GM19193 (cell line): ENCODE results near the gene SRSF7.

ENCODE experiments used
- POLR2A ChIP-seq: IDR thresholded peaks from 4 replicates; pipeline ENCODE4 v1.6.1; 2011; ENCODE audit not compliant: insufficient read depth, insufficient read length; ENCODE audit errors: extremely low read depth

Gene SRSF7

DNA sequence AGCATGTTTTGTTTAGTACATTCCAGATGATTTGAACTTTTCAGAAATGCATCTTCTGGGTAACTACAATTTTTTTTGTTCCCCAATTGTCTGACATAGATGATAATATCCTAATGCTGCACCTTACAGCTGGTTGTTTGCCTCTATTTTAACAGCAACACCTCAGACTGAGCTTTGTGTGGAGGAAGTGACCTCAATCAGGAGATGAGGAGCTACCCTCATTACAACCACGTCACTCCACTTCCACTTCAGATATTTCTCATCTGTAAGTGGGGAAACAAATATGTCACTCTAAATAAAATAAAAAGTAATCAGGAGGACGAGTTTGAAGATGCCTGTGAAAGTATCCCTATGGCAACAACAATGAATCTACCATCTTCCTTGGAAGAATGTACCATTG, 12.1 kb upstream of the SRSF7 start:
- TF ChIP-seq POLR2A: no peak

DNA sequence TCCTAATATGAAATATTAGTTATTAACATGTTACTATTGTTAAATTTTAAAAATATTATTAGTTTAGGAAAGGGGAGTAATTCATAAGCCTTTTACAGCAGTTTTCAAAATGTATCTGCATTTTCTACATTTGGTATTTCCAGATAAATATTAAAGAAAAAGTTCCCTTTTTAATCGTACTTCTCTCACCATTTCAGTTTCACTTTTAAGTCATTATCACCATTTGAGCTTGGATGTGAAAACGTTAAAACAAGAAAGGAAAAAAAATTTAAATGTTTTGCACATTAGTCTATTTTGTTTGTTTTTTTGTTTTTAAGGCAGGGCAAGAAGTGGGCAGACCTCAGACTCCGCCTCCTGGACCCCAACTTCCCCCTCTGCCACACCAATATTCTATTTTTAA, 3.3 kb upstream of the SRSF7 start:
- TF ChIP-seq POLR2A: no peak

GRCh38 chr2:38754049-38754448, 2.9 kb upstream of the SRSF7 start:
- TF ChIP-seq POLR2A: no peak

- TF ChIP-seq POLR2A: no peak
Observed at GRCh38 chr2:38751596-38752410, 642 bp upstream of the SRSF7 start.

DNA sequence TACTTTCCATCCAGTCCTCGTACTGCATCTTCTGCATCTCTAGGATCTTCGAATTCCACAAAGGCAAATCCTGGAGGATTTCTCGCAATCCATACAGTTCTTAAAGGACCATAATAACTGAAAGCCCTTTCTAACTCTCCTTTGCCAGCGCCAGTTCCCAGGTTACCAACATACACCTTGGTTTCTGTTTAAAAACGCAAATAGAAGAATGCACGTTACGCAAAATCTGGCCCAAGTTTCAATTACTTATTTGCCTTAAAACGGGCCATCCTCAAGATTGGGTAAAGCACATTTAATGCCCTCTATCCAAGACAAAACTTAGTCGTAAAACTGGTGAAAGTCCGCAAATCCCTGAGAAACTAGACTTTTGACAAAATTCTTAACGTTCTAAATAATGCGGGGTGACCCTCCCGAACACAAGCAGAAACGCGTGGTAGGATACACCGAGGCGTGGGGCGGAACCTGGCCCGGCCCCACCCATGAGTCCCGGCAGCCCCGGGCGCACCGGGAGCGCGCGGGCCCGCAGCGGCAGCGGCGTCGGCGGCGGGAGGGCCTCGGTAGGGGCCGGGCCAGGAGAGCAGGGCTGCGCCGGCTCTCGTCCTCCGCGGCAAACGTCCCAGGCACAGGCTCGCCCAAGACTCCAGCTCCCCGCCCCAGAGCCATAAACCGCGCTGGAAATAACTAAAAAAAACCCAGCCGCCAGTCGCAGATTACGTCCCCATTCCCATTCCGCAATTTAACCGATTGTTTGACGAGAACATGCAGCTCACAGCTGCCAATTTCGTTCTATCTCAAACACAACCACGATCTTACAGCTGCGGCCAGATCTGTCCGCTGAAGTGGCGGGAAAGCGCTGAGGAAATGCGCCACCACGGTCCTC, 910 bp downstream of the SRSF7 start:
- TF ChIP-seq POLR2A: no peak

DNA sequence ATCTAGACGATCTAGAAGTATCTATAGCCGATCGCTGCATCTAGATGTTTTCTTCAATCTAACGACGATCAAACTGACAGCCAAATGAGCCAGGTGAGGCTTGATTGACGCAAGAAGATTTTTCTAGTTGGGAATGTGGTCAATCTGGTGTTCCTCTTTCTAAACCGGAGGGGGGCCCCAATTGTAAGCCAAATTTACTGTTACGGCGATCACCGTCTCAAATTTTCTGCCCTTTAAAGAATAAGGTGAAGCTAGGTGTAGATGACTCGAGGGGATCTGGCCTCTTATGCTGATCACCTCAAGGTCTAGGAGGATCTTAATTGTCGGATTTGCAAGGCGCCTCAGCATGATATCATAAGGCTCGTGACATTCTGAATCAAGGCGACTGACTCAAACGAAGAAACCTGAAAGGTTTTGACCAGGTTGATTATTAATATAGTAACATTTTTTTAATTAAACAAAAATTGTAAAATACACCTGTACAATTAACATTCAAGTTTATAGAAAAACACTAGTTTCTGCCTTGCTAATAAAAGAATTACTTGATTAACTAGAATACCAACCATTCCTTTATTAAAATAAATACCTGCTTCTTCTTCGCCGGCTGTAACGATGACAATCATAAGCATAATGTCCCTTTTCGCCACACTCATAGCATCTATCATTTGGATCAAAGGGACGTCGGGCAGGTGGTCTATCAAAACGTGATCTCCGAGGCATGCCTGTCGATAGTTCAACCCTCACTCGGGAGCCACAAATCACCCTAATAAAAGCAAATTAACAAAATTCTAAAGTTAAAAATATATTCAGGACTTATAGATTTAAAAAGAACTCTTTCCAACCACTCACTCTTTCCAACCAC, 2.0 kb downstream of the SRSF7 start:
- no peak for TF ChIP-seq POLR2A

DNA sequence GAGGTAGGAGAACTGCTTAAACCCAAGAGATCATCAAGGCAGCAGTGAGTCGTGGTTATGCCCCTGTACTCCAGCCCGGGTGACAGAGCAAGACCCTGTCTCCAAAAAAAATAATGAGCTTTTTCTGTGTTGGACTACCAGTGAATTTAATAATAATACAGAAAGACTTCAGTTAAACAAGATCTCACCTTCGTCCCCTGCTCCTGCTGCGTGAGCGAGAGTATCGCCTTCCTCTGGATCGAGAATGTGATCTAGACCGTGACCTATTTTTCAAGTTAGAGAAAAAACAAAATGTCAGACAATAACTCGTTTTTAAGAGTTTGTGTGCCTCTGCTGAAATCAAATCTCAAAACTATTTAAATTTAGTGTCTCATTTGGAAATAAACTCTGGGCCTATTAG, 2.8 kb downstream of the SRSF7 start:
- no peak for TF ChIP-seq POLR2A

GRCh38 chr2:38747819-38748218, 3.3 kb downstream of the SRSF7 start:
- TF ChIP-seq POLR2A: no peak

DNA sequence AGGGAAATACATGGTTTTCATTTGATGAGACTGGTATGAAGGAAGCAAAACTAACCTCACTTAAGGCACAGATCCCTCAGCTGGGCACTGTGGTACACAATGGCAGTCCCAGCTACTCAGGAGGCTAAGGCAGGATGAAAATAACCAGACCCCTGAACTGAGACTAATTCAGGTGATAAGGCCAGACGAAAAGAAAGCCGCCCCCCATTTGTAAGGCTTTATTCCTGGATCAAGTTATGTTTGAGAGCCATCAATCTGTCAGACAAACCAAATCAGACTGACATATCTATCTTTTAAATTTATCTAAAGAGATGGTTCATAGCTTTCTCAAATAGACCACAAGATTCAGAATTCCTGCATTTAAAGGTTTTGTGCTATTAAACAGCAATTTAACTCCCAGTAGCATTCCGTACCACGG, 4.1 kb downstream of the SRSF7 start:
- no peak for TF ChIP-seq POLR2A

DNA sequence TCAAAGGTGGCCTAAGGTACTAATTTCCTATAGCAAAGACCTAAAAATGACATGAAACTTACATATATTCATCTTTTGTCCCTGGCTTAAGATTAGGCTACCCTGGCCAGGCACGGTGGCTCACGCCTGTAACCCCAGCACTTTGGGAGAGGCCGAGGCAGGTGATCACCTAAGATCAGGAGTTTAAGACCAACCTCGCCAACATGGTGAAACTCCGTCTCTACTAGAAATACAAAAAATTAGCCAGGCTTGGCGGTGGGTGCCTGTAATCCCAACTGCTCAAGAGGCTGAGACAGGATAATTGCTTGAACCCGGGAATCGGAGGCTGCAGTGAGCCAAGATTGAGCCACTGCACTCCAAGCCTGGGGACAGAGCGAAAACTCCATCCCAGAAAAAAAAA, 5.9 kb downstream of the SRSF7 start:
- TF ChIP-seq POLR2A: no peak

GRCh38 chr2:38744399-38744780, 6.8 kb downstream of the SRSF7 start:
- no peak for TF ChIP-seq POLR2A

DNA sequence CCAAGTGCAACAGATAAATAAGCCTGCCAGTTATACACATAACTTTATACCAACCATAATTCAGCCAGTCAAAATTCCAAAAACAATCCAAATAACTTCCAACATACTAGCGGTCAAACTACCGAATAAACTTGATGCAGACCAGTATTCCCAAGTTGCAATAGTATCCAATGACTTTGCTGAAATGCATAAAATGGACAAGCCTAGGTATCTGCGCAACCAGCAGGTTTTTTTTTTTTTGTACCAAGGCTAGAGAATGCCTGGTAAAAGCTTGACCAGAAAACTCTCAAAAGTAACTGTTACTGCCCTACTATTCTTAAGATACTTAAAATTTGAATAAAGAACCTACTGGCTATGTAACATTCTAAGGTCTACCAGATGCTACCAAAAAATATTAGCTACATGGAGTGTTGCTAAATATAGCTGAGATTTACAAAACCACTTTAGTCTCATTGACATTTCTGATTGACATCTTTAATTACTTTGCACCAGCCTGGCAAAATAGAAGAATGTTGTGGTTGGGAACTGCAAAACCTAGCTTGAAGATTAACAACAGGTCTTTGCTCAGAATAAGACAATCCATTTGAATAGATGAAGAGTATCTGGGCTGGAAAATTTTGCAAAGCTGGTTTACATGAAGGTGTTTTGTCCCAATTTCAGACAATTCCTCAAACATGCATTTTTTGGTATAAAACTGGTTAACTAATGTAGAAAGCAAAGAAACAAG, 7.3 kb downstream of the SRSF7 start:
- no peak for TF ChIP-seq POLR2A

GRCh38 chr2:38742797-38743559, 8.2 kb downstream of the SRSF7 start:
- no peak for TF ChIP-seq POLR2A
